NCI-H1092 (cell line): ENCODE measurements around the gene WDR18.

Source experiments
- DNase-seq: peaks from one replicate; lab custom pipeline; 2025; lab: John Stamatoyannopoulos, UW

The WDR18 gene, protein sequence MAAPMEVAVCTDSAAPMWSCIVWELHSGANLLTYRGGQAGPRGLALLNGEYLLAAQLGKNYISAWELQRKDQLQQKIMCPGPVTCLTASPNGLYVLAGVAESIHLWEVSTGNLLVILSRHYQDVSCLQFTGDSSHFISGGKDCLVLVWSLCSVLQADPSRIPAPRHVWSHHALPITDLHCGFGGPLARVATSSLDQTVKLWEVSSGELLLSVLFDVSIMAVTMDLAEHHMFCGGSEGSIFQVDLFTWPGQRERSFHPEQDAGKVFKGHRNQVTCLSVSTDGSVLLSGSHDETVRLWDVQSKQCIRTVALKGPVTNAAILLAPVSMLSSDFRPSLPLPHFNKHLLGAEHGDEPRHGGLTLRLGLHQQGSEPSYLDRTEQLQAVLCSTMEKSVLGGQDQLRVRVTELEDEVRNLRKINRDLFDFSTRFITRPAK

DNA sequence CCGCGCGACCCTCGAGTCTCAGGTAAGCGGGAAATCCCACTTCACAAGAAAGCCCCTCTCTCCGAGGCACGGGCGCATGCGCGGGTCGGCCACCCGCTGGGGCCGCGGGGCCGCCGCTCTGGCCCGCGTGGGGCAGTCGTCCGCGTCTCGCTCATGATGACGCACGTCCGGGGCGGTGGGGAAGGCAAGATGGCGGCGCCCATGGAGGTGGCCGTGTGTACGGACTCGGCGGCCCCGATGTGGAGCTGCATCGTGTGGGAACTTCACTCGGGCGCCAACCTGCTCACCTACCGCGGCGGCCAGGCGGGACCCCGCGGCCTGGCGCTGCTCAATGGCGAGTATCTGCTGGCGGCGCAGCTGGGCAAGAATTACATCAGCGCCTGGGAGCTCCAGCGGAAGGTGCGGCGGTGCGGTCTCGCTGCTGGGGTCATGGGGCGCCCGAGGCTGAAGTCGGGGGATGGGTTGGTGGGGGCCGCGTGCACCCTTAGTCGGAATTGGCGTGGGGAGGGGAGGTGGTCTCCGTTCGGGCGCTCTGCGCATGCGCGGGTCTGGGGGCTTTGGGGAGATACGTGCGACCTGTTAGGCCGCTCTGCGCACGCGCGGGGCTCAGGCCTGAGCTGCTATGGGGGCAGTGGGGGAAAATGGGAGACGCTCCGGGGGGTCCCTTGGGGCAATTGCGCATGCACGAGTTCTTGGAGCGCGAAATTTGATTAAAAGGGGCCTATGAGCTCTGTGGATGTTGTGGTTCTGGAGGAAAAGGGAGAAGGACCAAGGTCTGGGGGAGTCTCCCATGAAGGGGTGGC lies at the start of gene WDR18:
TSS of gene WDR18 (plus strand) at position 181 of the 803 bp plus-strand sequence. CDS start at position 190, 9 bp downstream.
- DNase-seq, result peak; percentile 92

DNA sequence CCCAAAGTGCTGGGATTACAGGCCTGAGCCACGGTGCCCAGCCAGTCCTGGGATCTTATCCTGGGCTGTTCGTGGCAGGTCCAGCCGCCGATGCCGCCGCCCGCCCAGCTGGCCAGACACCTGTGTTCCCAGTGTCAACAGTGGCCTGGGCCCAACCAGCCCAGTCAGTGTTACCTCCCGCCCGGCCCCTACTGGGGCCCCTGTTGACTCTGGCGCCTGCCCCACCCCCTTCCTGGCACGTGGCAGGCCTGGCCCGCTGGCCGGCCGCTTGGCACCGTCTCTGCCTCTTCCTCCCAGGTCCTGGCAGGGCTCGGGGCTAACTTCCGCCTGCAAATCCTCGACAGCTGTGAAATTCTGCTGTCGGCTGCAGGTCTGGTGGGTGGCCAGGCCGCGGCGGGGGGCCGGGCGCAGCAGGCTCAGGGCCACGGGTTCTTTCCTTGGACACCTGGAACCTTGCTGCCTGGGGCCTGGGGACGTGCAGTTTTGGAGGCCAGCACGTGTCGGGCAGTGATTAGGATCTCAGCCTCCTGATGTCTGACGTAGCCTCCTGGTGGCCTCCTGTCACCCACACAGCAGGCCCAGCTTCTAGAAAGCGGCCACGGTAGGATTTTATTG lies 49.2 kb upstream of the WDR18 start:
- DNase-seq, result peak; percentile 78

DNA sequence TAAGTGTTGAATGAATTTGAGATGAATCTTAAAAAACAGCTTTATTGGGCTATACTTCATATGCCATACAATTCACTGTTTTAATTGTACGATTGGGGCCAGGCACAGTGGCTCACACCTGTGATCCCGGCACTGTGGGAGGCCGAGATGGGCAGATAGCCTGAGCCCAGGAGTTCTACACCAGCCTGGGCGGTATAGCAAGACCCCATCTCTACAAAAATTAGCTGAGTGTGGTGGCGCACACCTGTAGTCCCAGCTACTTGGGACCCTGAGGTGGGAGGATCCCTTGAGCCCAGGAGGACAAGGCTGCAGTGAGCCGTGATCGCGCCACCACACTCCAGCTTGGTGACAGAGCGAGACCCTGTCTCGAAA lies 48.0 kb upstream of the WDR18 start:
- DNase-seq, result no peak

DNA sequence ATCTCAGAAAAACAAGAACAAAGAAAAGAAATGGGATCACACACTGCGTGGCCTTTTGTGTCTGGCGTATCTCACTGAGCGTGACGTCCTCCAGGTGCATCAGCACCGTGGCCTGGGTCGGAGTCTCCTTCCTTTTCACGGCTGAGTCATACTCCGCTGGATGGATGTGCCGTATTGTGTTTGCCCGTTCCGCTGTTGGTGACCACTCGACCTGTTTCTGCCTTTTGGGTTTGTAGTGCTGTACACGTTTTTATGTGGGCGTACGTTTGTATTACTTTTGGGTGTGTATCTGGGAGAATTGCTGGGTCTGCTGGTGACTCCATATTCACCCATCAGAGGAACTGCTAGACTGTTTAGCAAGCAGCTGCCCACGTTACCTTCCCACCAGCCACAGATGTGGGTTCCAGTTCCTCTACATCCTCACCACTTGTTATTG lies 46.9 kb upstream of the WDR18 start:
- no peak for DNase-seq

DNA sequence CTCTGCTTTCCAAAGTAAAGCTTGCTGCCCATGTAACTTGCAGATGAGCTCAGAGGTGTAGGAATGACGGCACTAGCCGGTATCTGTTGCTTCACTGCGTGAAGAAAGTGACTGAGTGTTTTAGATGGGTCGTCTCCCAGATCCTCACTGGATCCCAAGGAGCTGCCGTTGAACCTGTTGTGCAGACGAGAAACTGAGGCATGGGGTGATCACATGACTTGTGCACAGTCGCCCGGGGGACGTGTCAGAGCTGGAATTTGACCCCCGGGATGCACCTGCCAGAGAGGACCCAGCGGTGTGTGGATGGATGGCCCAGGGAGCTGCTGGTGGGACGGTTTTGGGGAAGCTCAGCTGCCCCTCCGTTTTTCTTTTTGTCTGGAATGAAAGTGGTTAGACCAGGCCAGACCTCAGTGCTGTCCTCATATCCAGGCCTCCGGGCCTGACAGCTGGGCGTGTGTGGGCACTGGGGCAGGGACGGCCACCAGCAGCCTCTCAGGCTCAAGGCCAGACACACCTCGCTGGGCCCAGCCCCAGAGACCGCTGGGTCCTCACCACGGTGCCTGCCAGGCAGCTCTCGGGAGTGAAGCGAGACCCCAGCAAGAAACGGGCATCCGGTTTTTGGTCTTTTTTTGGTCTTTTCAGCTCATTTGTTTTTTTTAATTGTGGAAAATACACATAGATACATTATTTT lies 45.8 kb upstream of the WDR18 start:
- no peak for DNase-seq

DNA sequence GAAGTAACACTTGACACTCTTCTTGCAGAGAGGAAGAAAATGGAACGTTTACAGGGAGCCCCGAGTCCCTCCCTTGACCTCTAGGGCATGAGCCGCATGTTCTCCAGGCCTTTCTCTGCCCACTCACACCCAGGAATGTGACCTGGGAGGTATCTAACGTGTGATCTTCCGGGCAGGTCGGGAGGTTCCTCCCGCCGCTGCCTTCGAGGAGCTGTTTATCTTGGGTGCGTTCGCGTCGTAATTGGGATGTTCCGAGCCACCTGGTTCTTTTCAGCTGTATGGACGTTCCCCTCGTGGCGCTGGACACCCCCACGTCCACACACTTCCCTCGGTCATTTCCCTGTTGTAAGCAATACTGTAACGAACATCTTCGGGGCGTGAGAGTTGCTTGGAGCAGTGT lies 44.7 kb upstream of the WDR18 start:
- DNase-seq, result no peak

DNA sequence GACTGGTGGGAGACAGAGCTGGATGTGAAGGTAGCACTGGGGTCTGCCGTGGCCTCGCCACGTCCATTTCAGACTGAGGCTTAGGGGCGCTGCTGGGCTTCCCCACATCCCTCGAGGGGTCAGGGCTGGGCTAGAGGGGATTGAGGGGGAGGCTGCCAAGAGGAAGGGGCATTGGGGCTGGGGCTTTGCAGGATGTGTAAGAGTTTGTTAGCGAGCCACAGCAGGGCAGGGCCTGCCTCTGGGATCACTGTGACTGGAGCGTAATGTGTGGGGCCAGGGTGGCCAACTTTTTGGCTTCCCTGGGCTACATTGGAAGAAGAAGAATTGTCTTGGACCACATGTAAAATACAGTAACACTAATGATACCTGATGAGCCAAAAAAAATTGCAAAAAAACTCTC lies 44.2 kb upstream of the WDR18 start:
- no peak for DNase-seq

DNA sequence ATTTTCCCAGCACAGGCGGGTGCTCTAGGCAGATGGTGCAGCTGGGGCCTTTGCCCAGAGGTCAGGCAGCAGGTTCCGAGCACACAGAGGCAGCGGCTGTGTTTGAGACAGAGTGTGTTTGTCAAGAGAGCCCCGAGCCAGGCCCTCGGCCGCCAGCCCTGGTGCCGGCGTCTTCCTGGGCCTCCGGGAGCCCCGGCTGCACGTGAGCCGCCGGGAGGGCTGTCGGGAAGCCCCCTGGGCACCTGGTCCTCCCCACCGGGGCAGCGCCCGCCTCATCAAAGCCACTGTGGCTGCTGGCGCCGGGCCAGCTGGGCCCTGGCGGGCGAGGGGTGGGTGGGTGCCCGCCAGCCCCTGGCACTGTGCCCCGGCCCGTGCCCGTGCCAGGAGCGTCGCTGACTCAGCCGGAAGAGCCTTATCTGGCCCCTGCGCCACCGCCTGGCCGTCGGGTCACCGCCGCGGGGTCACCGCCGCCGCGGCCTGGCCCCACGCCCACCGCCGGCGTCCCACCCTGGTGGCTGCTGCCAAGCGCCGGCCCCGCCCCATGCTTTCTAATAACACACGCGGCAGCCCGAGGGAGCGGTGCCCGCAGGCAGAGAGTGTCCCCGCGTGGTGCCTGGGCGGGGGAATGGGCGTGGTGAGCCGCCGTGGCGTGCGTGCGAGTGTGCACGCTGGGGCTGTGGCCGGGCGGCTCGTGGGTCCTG lies 43.4 kb upstream of the WDR18 start:
- peak; percentile 86 for DNase-seq

DNA sequence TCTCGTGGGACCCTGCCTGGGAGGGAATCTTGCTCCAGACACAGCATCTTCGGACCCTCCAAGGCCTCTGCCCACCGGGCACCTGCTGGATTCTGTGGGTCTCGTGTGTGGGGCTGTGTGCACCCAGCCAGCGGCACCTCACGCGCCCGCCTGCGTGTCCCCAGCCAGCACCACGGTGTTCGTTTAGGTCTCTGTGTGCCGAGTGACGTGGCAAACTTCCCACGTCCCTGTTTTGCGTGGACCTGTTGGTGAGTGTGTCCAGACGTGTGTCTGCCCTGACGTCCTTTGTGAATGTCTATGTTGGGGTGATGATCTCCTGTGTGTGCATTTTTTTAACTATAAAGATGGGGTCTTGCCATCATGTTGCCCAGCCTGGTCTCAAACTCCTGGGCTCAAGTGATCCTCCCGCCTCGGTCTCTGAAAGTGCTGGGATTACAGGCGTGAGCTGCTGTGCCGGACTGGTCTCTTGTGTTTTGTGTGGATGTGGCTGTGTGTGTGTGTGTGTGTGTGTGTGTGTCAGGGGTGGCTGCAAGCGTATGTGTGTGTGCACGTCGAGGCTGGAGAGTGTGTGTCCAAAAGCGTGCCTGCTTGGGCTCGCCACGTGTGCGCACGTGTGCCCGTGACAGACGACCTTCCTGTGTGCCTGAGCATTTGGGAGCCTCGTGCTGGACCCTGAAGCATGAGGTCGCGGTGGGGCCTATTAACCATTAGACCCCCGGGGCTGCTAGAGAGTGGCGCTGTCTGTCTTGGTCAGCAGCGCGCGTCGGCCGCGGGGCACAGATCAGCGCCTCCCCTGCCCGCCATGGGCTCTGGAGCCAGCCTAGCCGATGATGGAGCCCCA lies 42.6 kb upstream of the WDR18 start:
- no peak for DNase-seq

DNA sequence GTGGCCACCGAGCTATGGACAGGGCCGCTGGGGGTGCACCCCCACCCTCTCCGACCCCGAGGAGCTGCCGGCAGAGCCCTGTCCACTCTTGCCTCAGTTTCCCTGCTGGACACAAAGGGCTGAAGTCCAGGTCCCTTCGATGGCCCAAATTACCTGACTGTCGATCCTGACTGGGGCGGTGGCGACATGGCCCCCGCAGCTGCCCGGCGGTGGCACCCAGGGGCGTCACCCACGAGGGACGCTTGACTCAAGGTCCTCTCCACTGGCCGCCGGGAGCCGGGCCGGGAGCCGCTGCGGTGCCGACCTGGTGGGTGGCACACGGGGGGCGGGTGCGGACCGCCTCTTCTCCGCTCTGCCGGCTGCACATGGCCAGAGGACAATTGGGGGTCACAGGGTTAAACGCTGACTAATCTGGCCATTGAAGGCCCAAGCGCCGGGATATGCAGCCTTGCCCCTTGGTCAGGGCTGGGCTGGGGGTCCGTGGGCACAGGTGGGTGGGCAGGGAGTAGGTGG lies 42.0 kb upstream of the WDR18 start:
- no peak for DNase-seq

DNA sequence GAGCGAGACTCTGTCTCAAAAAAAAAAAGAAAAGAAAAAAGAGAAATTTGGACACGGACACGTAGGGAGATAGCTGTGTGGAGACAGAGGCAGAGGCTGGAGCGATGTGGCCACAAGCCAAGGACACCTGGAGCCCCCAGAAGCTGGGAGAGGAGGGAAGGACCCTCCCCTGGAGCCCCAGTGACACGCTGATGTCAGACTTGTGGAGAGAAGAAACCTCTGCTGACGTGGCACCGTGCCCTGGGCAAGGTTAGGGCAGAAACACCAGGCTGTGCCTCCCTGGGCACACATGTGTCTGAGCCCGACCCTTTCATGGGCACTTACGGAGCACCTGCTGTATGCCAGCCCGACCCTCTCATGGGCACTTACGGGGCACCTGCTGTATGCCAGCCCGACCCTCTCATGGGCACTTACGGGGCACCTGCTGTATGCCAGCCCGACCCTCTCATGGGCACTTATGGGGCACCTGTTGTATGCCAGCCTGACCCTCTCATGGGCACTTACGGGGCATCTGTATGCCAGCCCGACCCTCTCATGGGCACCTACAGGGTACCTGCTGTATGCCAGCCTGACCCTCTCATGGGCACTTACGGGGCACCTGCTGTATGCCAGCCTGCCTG lies 40.5 kb upstream of the WDR18 start:
- DNase-seq, result no peak

DNA sequence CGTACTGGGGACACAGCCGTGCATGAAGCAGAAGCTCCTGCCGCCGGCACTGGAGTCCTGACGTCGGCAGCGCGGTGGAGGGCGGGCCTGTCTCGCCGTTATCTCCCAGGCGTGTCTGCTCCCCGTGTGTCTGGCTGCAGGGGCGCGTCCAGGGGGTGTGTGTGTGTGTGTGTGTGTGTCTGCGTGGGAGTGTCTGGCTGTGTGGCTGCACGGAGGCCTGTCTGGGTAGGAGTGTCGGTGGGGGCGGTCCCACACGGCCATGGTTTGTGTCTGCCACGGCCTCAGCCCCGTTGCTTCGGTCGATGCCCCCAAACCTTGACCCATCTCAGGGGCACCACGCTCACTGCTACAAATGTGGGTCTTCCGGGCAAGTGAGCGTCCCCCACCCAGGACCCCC lies 40.0 kb upstream of the WDR18 start:
- no peak for DNase-seq

DNA sequence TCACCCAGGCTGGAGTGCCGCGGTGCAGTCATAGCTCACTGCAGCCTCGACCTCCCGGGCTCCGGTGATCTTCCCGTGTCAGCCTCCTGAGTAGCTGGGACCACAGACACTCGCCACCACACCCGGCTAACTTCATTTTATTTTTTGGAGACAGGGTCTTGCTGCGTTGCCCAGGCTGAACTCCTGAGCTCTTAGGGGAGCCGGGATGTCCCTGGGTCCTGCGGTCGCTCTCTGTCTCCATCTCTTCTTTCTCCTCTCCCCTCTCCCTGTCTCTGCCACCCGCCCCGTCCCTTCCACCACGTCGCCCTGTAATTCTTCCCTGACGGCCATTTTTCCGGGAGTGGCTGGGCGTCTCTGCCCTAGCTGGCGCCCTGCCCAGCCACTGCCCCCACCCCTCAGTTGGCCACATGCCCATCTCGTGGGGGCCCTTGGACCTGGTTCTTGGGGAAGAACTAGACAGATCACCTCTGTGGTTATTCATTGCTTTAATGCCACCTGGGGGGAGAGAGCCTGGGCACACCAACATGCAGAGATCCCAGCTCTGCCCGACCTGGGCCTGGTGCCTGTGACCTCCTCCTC lies 39.4 kb upstream of the WDR18 start:
- DNase-seq, result no peak

DNA sequence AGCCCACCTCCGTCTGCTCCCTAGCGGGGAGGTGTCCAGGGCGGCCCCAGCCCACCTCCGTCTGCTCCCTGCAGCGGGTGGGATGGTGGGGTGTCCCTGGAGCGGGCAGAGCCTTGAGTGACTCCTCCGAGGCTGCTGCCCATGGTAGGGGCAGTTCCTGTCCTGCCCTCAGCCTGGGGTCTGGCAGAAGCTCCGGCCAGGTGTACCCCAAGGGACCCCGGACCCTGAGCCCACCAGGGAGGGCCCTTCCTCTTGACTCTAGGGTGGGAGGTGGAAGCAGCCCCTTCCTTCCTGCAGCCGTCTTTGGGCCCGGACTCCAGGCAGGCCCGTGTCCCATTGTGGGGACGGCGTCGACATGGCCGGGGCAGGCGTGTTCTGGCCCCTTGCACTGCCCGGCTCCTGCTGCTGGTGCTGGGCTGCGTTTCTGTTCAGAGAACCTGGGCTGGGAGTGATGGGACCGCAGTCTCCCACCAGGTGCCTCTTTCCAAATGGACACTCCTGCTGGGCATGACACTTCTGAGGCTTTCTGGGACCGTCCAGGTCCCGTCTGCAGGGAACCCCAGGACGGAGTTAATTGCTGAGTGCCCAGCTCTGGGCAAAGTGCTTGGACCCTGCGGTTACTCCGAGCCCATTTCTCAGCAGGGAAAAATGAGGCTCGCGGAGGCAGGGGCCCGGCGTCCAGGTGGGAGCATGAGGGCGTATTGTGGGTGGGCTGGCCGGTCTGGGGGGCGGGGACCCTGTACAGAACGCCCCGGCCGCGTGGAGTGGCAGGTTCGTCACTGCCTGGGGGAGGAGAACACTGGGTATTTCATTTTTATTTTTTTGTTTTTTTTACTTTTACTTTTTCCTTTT lies 38.5 kb upstream of the WDR18 start:
- no peak for DNase-seq

DNA sequence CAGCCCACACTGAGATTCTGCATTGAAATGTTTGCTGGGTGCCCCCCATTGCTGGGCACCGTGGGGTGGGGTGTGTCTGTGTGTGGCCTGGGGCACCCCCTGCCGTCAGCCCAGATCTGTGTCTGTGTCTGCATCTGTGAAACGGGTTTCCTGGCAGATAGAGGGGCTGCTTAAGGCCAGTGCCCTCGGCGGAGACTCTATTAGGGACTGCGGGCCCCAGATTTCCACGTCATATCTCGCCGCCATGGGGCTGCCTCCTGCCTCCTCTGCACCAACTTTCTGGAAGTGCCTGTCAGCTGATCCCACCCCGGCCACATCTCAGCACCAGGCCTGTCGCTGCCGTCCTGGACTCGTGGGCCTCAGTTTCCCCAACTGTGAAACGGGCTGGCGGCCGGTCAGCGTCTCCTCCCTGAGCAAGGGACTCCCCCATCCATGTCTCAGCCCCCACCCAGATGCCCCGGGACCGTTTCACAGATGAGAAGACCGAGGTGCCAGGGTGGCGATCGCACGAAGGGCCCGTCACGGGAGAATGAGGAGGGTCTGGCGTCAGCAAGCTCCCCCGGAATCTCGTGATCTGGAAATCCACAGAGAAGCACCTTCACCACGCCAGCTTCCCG lies 36.9 kb upstream of the WDR18 start:
- no peak for DNase-seq

DNA sequence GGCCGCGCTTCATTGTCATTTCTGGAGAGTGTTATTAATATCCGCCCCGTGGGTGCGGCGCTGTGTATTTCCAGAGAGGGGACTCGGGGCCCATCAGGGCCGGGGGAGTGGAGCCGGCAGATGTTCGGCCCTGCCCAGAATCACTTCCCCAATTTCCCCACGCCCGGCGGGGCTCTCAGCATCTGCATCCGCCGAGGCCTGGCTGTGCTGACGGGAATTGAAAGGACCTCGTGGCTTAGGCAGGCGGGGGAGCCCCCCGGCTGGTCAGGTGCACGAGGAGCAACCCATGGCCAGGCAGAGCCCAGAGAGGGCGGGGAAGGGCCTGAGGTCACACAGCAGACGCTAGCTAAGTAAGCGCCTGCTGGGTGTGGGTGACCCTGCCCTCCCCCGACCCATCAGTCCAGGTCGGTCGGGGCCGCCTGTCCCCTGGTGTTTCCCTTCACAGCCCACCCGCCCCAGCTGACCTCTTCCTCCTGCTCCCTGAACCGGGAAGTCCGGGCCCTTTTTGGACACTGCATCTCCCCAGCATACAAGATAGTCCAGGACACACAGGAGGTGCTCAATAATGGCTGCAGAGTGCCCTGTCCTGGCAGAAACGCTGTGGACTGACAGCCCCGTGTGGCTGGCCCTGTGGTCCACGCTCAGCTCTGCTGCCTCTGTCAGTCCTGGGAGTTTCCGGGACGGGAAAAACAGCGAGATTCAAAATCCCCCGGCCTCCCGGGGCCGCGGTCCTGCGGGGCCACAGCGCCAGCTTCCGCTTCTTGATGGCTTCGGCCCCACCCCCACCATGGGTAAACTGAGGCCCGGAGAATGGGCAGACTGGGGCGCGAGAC lies 36.2 kb upstream of the WDR18 start:
- DNase-seq, result no peak

DNA sequence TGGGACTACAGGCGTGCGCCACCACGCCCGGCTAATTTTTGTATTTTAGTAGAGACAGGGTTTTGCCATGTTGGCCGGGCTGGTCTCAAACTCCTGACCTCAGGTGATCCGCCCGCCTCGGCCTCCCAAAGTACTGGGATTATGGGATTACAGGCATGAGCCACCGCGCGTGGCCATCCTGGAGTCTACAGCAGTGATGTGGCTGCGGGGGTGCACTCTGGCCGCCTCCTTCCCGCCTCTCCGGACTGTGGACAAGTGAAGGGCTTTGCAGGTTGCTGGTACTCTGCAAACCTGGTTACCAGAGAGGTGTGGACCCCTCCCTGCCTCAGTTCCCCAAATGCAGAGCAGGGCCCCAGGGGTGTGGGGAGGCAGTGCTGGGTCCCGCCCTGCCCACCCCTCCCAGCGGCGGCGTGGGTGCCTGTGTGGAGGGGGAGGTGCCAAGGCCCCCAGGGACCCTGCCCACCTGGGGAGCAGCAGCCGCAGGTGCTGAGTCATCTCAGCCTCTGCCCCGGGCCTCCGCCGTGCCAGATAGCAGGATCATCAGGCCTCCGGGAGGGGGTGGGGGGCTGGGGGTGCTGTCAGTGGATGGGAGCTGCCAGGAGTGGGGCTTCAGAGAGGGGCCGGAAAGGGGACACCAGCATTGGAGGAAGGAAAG lies 35.2 kb upstream of the WDR18 start:
- no peak for DNase-seq
